MCF 10A (cell line): ENCODE measurements around the gene MLXIP. TPM values are rescaled to one million over a fixed set of nuclear protein-coding genes. Genes with fewer than 3 reads are reported as not detected.
A peak's percentile ranks its signal among the peaks of the same experiment; 100 is the strongest.

Source experiments
- BruUV-seq: library from RNA; stranded (reverse); fragments of 400-500 nt; replicated peaks from 2 replicates; lab custom pipeline; 2021; lab: Mats Ljungman, UMichigan
- CTCF ChIA-PET: fragments of 300-600 bp; sonication (Branson Sonifier 250); formaldehyde crosslinking; extraction: SDS; loops from one replicate; lab custom pipeline; 2021; ENCODE audit warnings: antibody characterized with exemption, inconsistent platforms; lab: Yijun Ruan, JAX
- POLR2A ChIA-PET: fragments of 300-600, 350-650 bp; sonication (Branson Sonifier 250); formaldehyde crosslinking; extraction: SDS; loops from one replicate; lab custom pipeline; 2020; ENCODE audit warnings: antibody characterized with exemption, inconsistent platforms; lab: Yijun Ruan, JAX
- DNase-seq: peaks from one replicate; pipeline ENCODE4 v3.0.0-alpha.2; 2018; ENCODE audit not compliant: unreplicated experiment
- H3K27ac Mint-ChIP-seq: one replicate; pipeline ENCODE4 v1.8.0; 2022; ENCODE audit warnings: mild to moderate bottlenecking, low read depth, mixed read lengths; ENCODE audit not compliant: unreplicated experiment
- H3K27me3 Mint-ChIP-seq: one replicate; pipeline ENCODE4 v1.8.0; 2022; ENCODE audit warnings: mixed read lengths; ENCODE audit not compliant: insufficient read depth, unreplicated experiment
- H3K36me3 Mint-ChIP-seq: one replicate; pipeline ENCODE4 v1.8.0; 2022; ENCODE audit warnings: mild to moderate bottlenecking, moderate library complexity, mixed read lengths; ENCODE audit not compliant: insufficient read depth, unreplicated experiment
- H3K4me1 Mint-ChIP-seq: one replicate; pipeline ENCODE4 v1.8.0; 2022; ENCODE audit warnings: mixed read lengths; ENCODE audit not compliant: insufficient read depth, unreplicated experiment
- H3K4me3 Mint-ChIP-seq: one replicate; pipeline ENCODE4 v1.8.0; 2022; ENCODE audit warnings: mild to moderate bottlenecking, moderate library complexity, mixed read lengths; ENCODE audit not compliant: unreplicated experiment
- H3K9me3 Mint-ChIP-seq: one replicate; pipeline ENCODE4 v1.8.0; 2022; ENCODE audit warnings: mixed read lengths; ENCODE audit not compliant: unreplicated experiment
- CTCF ChIP-seq: fragments of 200-600 bp; IDR thresholded peaks from one replicate; pipeline ENCODE4 v1.8.0; 2022; ENCODE audit warnings: antibody characterized with exemption, mild to moderate bottlenecking; ENCODE audit not compliant: unreplicated experiment
- intact Hi-C: fragments of 100-400 bp; cut with micrococcal nuclease; formaldehyde crosslinking; loops from 2 replicates; pipeline ENCODE4 v1.14.1; 2022
- total RNA-seq: library from RNA; stranded (reverse); gene quantifications from 2 replicates; pipeline ENCODE4 v1.2.3, GENCODE V29; 2022

MLXIP gene
- total RNA-seq, 1 experiment from 2014 or later: 35.6 TPM

- Mint-ChIP-seq H3K9me3 (no peaks in the 10 kb centered on the region), H3K27me3 (no peaks in the 10 kb centered on the region), H3K4me1 (no peaks in the 10 kb centered on the region), H3K4me3 (no peak overlapping the region), H3K36me3 (peaks cover 56% of the 10 kb centered on the region), H3K27ac (no peak overlapping the region)
- DNase-seq: no peak
- no peak for TF ChIP-seq CTCF
- no TSS peak for BruUV-seq
- CTCF ChIA-PET: interaction anchor here (0.9 to 5.5 kb wide), 2 partner anchors 73 to 146 kb away, joined by 3 to 40 read pairs; no protein-coding TSS in a partner anchor
- POLR2A ChIA-PET: interaction anchor here (0.6 to 1.0 kb wide), 2 partner anchors 20 to 99 kb away, joined by 3 to 4 read pairs; no protein-coding TSS in a partner anchor
- intact Hi-C loops: no loop called here
These were observed 28.7 kb upstream of the MLXIP start for GRCh38 chr12:122049827-122050226.

- BruUV-seq: no TSS peak
- intact Hi-C loops: no loop called here
- no peak for TF ChIP-seq CTCF
- no peaks in the 10 kb centered on the region for H3K4me1 Mint-ChIP-seq
- no peak overlapping the region for H3K27ac Mint-ChIP-seq
- no peak overlapping the region for H3K4me3 Mint-ChIP-seq
- ChIA-PET CTCF (interaction anchor here (0.7 to 5.5 kb wide), 6 partner anchors 20 to 305 kb away, joined by 3 to 40 read pairs (median 4); no protein-coding TSS in a partner anchor), POLR2A (interaction anchor here (0.6 kb wide), 1 partner anchor 102 kb away, joined by 3 read pairs; no protein-coding TSS in a partner anchor)
- H3K27me3 Mint-ChIP-seq: no peaks in the 10 kb centered on the region
- no peak for DNase-seq
- no peaks in the 10 kb centered on the region for H3K9me3 Mint-ChIP-seq
- H3K36me3 Mint-ChIP-seq: peaks cover 57% of the 10 kb centered on the region
These were observed 27.9 kb upstream of the MLXIP start for GRCh38 chr12:122050706-122051105.

GRCh38 chr12:122051231-122051876 is 27.2 kb upstream of the MLXIP start:
- intact Hi-C loops: no loop called here
- Mint-ChIP-seq H3K36me3 (peaks cover 56% of the 10 kb centered on the region), H3K9me3 (no peaks in the 10 kb centered on the region), H3K27ac (no peak overlapping the region), H3K4me3 (no peak overlapping the region), H3K4me1 (no peaks in the 10 kb centered on the region), H3K27me3 (no peaks in the 10 kb centered on the region)
- ChIA-PET POLR2A (interaction anchor here (0.6 kb wide), 2 partner anchors 70 to 102 kb away, joined by 3 read pairs; no protein-coding TSS in a partner anchor), CTCF (interaction anchor here (0.7 to 5.5 kb wide), 6 partner anchors 20 to 305 kb away, joined by 3 to 40 read pairs (median 5); no protein-coding TSS in a partner anchor)
- no TSS peak for BruUV-seq
- no peak for DNase-seq
- TF ChIP-seq CTCF: no peak

GRCh38 chr12:122052285-122052684 is 26.3 kb upstream of the MLXIP start:
- Mint-ChIP-seq H3K4me1 (no peaks in the 10 kb centered on the region), H3K27me3 (no peaks in the 10 kb centered on the region), H3K36me3 (peaks cover 54% of the 10 kb centered on the region), H3K9me3 (no peaks in the 10 kb centered on the region), H3K27ac (peak overlapping the region; percentile 69), H3K4me3 (no peak overlapping the region)
- ChIA-PET POLR2A (interaction anchor here (0.9 kb wide), 1 partner anchor 28 kb away, joined by 3 read pairs; no protein-coding TSS in a partner anchor), CTCF (interaction anchor here (0.6 to 5.5 kb wide), 5 partner anchors 16 to 140 kb away, joined by 3 to 40 read pairs (median 5); no protein-coding TSS in a partner anchor)
- BruUV-seq: no TSS peak
- no peak for DNase-seq
- TF ChIP-seq CTCF: no peak
- intact Hi-C loops: no loop called here
